GM19463 (cell line): ENCODE data around the gene TRIM28.
"Not testable (repeated sequence)": the region's sequence is repeated elsewhere in the genome, so short reads cannot be mapped to it uniquely, and the experiment has no call there.

Experiments
- ATAC-seq: cut with Tn5 transposase; IDR thresholded peaks from one replicate; pipeline ENCODE4 v1.9.1; 2021; ENCODE audit warnings: mild to moderate bottlenecking, moderate library complexity; ENCODE audit not compliant: unreplicated experiment

Gene TRIM28

GRCh38 chr19:58573658-58574164 is 29.8 kb downstream of the TRIM28 start:
- no peak for ATAC-seq

GRCh38 chr19:58575183-58576041 is 31.5 kb downstream of the TRIM28 start:
- peak; percentile 41 for ATAC-seq

DNA sequence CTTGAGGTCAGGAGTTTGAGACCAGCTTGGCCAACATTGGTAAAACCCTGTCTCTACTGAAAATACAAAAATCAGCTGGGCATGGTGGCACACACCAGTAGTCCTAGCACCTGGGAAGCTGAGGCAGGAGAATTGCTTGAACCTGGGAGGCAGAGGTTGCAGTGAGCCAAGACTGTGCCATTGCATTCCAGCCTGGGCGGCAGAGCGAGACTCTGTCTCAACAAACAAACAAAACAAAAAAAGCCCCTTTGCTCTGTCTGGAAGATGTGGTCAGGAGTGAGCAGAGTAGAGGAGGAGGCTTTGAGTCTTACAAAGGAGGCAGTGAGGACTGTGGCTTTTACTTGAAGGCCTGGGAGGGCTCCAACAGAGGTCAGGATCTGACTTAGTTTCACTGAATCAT is 33.7 kb downstream of the TRIM28 start:
- not testable (repeated sequence) for ATAC-seq

DNA sequence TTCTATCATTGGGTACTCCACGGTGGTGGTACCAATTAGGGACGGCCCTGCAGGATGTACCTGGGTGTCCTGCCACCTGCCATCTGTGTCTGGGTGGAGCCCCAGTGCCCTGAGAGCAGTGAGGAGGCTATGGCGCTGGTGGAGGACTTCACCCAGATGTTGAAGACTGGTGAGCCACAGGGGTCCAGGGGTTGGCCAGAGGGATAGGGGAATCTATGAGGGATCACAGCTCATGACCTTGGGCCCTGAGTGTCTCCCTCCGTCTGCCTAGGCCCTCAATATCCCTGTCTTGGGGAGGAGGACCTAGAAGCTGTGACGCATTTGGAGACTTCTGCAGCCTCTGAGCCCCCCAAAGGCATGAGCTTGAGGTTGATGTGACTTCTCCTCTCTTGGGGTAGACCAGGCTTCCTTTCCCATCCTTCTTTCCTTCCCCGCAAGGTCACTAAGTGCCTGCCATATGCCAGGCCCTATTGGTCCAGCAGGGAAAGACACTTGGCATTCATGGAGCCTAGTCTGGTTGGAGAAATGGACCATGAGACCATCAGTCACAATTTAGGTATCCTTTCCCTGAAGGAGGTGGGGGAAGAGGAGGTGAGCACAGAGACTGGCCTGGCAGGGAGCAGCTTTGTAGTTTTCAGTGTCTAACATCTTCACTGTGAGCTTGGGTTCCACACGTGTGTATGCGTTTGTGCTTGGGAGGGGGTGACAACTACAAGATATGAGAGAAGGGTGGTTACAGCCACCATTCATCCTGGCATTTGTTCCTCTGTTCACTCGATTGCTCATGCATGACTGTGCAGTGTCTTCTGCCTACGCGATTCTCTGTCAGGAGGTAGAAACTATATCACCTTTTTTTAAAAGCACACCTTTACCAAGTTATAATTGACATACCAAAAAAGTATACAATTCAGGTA is 34.4 kb downstream of the TRIM28 start:
- no peak for ATAC-seq

DNA sequence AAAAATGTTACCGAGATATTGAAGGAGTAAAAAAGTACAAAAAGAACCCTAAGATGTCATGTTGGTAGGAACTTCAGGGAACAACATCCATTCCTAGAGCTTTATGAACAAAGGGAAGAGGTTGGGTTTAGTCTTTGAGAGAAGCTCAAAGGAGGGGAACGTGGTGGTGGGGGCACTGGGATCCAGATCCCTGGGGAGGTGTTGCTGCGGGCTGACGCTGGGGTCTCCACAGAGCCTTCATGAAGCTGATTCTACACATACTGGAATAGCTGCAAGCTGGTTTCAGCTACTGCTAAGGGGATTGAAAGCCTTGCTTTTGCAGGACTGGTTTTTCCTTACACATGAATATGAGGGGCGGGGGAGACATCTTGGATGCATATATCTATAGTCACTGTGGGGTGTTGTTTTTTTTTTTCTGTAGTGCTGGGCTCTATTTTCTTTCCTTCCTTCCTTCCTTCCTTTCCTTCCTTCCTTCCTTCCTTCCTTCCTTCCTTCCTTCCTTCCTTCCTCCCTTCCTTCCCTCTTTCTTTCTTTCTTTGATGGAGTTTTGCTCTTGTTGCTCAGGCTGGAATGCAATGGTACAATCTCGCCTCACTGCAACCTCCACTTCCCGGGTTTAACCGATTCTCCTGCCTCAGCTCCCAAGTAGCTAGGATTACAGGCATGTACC is 35.7 kb downstream of the TRIM28 start:
- ATAC-seq, result no peak

DNA sequence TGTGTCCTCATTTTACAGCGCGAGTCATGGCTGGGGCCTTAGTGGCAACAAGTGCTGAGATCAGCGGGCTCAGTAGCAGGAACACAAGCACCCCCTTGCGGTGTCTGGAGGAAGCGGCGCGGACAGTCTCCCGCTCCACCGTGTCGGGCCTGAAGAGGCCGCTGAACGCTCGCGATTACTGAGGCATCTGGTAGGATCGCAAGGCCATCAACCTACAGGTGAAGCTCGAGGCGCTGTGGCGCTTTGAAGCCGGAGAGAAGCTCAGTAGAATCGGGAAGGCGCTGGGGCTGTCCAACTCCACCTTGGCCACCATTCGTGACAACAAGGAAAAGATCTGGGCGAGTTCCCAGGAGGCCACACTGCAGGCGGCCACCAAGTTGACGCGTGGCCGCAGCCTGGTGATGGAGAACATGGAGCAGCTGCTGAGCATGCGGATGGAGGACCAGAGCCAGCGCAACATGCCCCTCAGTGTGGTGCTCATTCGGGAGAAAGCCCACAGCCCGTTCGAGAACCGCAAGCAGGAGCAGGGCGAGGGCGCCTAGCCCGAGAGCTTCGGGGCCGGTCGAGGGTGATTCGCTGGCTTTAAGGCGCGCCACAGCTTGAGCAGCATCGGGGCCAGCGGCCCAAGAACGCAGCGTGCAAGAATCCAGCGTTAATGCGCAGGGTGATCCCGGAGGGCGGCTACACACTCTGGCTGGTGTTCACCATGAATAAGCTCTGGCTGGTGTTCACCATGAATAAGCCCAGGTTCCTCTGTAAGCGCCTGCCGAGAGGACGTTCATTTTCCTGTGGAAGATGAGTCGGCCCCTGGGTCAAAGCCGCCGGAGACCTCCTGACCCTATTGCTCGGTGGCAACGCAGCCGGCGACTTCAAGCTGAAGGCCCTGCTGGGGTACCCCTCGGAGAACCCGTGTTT is 37.6 kb downstream of the TRIM28 start:
- peak; percentile 92 for ATAC-seq

DNA sequence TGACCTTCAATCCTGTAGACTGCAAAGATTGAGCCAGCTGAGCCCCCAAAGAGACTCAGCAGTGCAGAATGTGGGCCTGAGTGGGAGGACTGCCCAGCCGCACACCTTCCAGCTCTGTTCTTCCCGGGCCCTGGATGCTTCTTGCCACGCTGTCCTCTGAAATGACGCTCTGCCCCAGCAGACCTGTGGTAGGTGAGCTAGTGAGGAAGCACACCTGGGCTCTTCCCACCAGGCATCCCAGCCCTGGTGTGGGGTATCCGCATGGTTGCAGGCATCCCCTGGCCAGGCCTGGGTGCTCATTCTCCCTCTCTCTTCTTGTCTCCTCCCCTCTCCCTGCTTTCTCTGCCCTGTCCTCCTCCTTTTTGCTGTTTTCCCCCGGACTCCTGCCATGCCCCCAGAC is 39.1 kb downstream of the TRIM28 start:
- no peak for ATAC-seq

GRCh38 chr19:58584498-58585441 is 40.9 kb downstream of the TRIM28 start:
- no peak for ATAC-seq

DNA sequence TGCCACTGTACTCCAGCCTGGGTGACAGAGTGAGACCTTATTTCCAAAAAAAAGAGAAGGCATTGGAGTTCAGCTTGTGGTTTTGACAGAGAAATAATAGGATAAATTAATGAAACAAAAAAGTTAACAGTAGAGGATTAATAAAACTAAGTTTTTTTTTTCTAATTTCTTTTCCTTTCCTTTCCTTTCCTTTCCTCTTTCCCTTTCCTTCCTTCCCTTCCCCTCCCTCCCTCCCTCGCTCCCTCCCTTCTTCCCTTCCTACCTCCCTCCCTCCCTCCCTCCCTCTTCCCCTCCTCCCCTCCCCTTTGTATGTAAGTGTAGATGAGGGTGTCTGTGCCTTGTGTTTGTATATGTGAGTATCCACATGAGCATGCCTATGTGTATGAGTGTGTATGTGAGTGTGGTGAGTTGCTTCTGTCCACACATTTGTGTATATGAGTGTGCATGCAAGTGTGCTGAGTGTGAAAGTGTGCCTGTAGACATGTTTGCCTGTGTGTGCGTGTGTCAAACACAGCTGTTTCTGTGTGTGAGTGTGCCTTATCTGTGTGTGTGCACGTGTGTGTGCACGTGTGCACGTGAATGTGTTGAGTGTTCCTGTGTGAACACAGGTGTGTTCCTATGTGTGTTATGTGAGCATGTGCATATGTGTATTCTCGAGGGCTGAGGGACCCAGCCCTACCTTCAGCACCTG is 41.7 kb downstream of the TRIM28 start:
- ATAC-seq, result no peak

GRCh38 chr19:58586133-58586765 is 42.4 kb downstream of the TRIM28 start:
- no peak for ATAC-seq
